Measurements from ENCODE around the gene SLC9A4. TPM values are rescaled to one million over a fixed set of nuclear protein-coding genes. Genes with fewer than 3 reads are reported as not detected.

SLC9A4 gene
- total RNA-seq, 5 donors from 2014 or later (not counting 1 experiment from before 2014, with no cell fraction given) = 0.09 to 0.13 TPM; not detected in 3

DNA sequence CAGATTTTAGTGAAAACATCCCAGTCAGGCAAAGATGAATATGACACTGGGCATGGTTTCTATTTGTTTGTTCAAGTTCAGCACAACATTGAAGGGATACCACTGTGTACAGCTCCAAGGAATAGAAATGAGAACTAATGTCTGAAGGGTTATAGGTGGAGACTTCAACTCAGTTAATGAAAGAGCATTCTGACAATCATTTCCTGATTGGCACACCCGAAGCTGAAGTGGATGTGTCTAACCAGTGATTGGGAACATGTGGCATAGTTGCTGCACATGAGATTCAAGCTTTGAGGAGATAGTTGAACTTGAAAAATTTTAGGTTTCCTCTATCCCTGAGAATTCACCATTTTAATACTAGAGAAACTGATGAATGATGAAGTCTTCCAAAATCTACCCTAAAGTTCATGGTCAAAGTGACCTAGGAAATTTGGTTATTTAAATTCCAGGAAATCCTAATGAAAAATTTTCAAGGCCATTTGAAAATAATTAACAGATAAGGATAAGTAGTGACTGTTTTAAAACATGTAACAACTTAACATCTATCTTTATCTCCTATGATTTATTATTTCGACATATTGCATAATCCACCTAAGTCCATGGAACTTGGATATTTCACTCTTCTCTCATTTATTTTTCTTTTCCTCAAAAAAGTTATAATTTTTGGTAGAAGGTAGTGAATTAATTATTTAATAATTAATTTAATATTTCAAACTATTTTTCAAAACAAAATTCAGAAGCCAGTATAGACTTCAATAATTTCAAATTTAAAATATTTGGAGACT lies 38.0 kb downstream of the SLC9A4 start:
- no peaks in the 10 kb centered on the region for H3K4me1 ChIP-seq (ENCODE audit: control insufficient read depth in 1 of 2, extremely low read depth in 1 of 2, insufficient read depth in 2 of 2, low read length in 2 of 2)
- Mint-ChIP-seq H3K4me1 (peaks cover 0 to 4% (median 0%) of the 10 kb centered on the region in 3 donors), H3K27me3 (peaks cover 29% of the 10 kb centered on the region in 2 donors), H3K27ac (no peak overlapping the region), H3K36me3 (no peaks in the 10 kb centered on the region), H3K9me3 (peaks cover 0 to 3% (median 0%) of the 10 kb centered on the region in 3 donors), H3K4me3 (no peak overlapping the region)
- H3K36me3 ChIP-seq (ENCODE audit: control insufficient read depth in 2 of 2, extremely low read depth in 1 of 2, insufficient read depth in 1 of 2, low read length in 1 of 2) = no peaks in the 10 kb centered on the region
- DNase-seq (no peak), ATAC-seq (replicated peaks in 1 of 4) (no peak)
- POLR2A ChIA-PET = no interaction called here
- H3K27ac ChIP-seq (ENCODE audit: low read length) = no peak overlapping the region
- no CpG with 5 or more reads among the region's 2 CpGs for WGBS (ENCODE audit: insufficient coverage)
- H3K4me3 ChIP-seq (ENCODE audit: control insufficient read depth in 1 of 2, extremely low read depth in 1 of 2, low read length in 1 of 2) = no peak overlapping the region
- CTCF ChIA-PET = no interaction called here
- H3K9me3 ChIP-seq = no peaks in the 10 kb centered on the region
- peaks cover 0 to 7% of the 10 kb centered on the region in 2 experiments for H3K27me3 ChIP-seq (replicated peaks in 1 of 2; ENCODE audit: control insufficient read depth in 2 of 2, extremely low read depth in 1 of 2, insufficient read depth in 2 of 2, low read length in 1 of 2)

DNA sequence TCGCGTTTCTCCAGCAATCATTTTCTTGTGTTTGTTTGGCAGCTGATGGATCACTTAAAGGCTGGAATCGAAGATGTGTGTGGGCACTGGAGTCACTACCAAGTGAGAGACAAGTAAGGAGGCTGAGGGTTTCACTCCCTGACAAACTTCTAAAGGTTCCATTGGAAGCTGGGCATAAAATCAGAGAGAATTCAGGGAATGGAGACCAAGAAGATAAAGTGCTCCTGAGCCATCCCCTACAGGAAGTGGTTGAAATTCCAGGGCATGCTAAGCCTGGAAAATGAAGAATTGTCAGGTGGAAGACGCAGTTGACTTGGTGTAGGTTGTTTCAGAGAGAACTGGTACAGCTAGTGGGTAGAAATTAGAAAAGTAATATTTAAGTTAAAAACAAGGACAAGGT lies 39.1 kb downstream of the SLC9A4 start:
- no peak overlapping the region for H3K27ac Mint-ChIP-seq
- Histone ChIP-seq H3K9me3 (no peaks in the 10 kb centered on the region), H3K4me1 (ENCODE audit: control insufficient read depth in 1 of 2, extremely low read depth in 1 of 2, insufficient read depth in 2 of 2, low read length in 2 of 2) (no peaks in the 10 kb centered on the region), H3K27ac (ENCODE audit: low read length) (no peak overlapping the region), H3K27me3 (replicated peaks in 1 of 2; ENCODE audit: control insufficient read depth in 2 of 2, extremely low read depth in 1 of 2, insufficient read depth in 2 of 2, low read length in 1 of 2) (peaks cover 0 to 7% of the 10 kb centered on the region in 2 experiments), H3K36me3 (ENCODE audit: control insufficient read depth in 2 of 2, extremely low read depth in 1 of 2, insufficient read depth in 1 of 2, low read length in 1 of 2) (no peaks in the 10 kb centered on the region), H3K4me3 (ENCODE audit: control insufficient read depth in 1 of 2, extremely low read depth in 1 of 2, low read length in 1 of 2) (no peak overlapping the region)
- ChIA-PET POLR2A (no interaction called here), CTCF (no interaction called here)
- ATAC-seq (replicated peaks in 1 of 4) (no peak), DNase-seq (no peak)
- no peak overlapping the region for H3K4me3 Mint-ChIP-seq
- H3K4me1 Mint-ChIP-seq = peaks cover 0 to 4% (median 0%) of the 10 kb centered on the region in 3 donors
- H3K9me3 Mint-ChIP-seq = peaks cover 0 to 3% (median 0%) of the 10 kb centered on the region in 3 donors
- H3K27me3 Mint-ChIP-seq = peaks cover 22 to 26% of the 10 kb centered on the region in 2 donors
- H3K36me3 Mint-ChIP-seq = no peaks in the 10 kb centered on the region
- WGBS (ENCODE audit: insufficient coverage) = 89% methylated on average over 3 of the region's 4 CpGs

DNA sequence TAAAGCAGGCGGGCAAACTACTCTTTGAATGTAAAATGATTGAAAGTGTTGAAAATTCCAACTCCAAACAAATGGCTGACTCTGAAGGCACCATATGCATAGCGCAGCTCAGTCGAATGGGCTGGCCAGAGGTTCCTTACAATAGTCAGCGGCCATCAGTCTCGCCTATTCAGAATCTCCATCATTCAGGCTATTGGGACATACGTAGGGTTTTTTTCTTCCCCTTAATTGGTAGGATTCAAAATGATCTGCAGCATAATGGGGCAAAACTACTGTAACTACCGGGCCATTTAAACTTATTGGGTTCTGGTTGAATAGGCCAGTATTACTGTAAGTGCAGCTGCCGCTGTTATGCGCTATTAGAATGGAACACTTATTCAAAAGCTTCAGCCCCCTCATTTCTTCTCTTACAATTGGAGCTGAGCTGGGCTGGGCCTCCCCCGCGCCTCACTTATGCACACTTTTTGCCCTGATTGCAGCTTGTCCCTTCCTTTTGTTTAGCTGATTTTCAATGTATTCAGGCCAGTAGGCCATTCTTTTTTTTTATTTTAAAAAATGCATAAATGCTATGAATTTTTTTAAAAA lies 40.4 kb downstream of the SLC9A4 start:
- ATAC-seq (replicated peaks in 1 of 4) (no peak), DNase-seq (no peak)
- 100% methylated on average over 1 of the region's 11 CpGs for WGBS (ENCODE audit: insufficient coverage)
- Mint-ChIP-seq H3K36me3 (no peaks in the 10 kb centered on the region), H3K4me3 (no peak overlapping the region), H3K9me3 (peaks cover 0 to 3% (median 0%) of the 10 kb centered on the region in 3 donors), H3K27ac (no peak overlapping the region), H3K4me1 (peaks cover 0 to 4% (median 0%) of the 10 kb centered on the region in 3 donors), H3K27me3 (peaks cover 19 to 22% of the 10 kb centered on the region in 2 donors)
- peaks cover 0 to 7% of the 10 kb centered on the region in 2 experiments for H3K27me3 ChIP-seq (replicated peaks in 1 of 2; ENCODE audit: control insufficient read depth in 2 of 2, extremely low read depth in 1 of 2, insufficient read depth in 2 of 2, low read length in 1 of 2)
- POLR2A ChIA-PET = no interaction called here
- CTCF ChIA-PET = interaction anchor here in 1 of 2 donors (0.5 kb wide), 1 partner anchor 173 kb away, joined by 3 read pairs; no protein-coding TSS in a partner anchor
- H3K9me3 ChIP-seq = no peaks in the 10 kb centered on the region
- H3K36me3 ChIP-seq (ENCODE audit: control insufficient read depth in 2 of 2, extremely low read depth in 1 of 2, insufficient read depth in 1 of 2, low read length in 1 of 2) = no peaks in the 10 kb centered on the region
- no peak overlapping the region for H3K27ac ChIP-seq (ENCODE audit: low read length)
- no peaks in the 10 kb centered on the region for H3K4me1 ChIP-seq (ENCODE audit: control insufficient read depth in 1 of 2, extremely low read depth in 1 of 2, insufficient read depth in 2 of 2, low read length in 2 of 2)
- no peak overlapping the region for H3K4me3 ChIP-seq (ENCODE audit: control insufficient read depth in 1 of 2, extremely low read depth in 1 of 2, low read length in 1 of 2)

DNA sequence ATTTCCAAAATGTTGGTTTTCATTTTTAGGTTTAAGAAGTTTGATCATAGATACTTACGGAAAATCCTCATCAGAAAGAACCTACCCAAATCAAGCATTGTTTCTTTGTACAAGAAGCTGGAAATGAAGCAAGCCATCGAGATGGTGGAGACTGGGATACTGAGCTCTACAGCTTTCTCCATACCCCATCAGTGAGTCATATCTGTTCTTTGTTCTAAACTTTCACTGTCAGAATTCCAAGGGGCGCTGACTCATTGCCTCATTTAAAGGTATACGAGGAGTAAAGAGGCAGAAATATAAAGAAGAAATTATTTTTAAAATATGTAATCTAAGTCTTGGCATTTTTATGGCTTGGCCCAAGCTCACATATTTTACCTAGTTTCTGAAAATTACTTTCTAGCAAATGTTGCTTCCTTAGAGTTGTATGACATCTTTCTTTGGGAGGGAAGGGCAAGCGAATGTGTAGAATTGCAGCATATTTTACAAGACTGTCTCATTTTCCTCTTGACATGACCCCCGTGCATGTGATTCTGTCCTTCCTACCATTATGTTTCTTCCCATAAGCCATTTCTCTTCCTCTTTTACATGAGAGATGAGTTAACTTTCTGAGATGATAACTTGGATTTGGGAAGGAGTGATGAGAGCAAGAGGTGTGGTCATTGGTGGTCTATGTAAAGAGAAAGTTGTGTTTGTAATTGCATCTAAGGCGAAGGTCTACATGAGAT lies 41.2 kb downstream of the SLC9A4 start:
- H3K4me1 Mint-ChIP-seq = peaks cover 0 to 4% (median 0%) of the 10 kb centered on the region in 3 donors
- H3K27ac Mint-ChIP-seq = no peak overlapping the region
- H3K4me3 Mint-ChIP-seq = no peak overlapping the region
- ATAC-seq (replicated peaks in 1 of 4) = no peak
- H3K36me3 Mint-ChIP-seq = no peaks in the 10 kb centered on the region
- H3K9me3 Mint-ChIP-seq = peaks cover 0 to 3% (median 0%) of the 10 kb centered on the region in 3 donors
- CTCF ChIA-PET = interaction anchor here in 1 of 2 donors (0.5 kb wide), 1 partner anchor 744 kb away, joined by 4 read pairs; no protein-coding TSS in a partner anchor
- POLR2A ChIA-PET = no interaction called here
- Histone ChIP-seq H3K9me3 (no peaks in the 10 kb centered on the region), H3K27me3 (replicated peaks in 1 of 2; ENCODE audit: control insufficient read depth in 2 of 2, extremely low read depth in 1 of 2, insufficient read depth in 2 of 2, low read length in 1 of 2) (peaks cover 0 to 5% of the 10 kb centered on the region in 2 experiments), H3K36me3 (ENCODE audit: control insufficient read depth in 2 of 2, extremely low read depth in 1 of 2, insufficient read depth in 1 of 2, low read length in 1 of 2) (no peaks in the 10 kb centered on the region), H3K4me1 (ENCODE audit: control insufficient read depth in 1 of 2, extremely low read depth in 1 of 2, insufficient read depth in 2 of 2, low read length in 2 of 2) (no peaks in the 10 kb centered on the region), H3K4me3 (ENCODE audit: control insufficient read depth in 1 of 2, extremely low read depth in 1 of 2, low read length in 1 of 2) (no peak overlapping the region), H3K27ac (ENCODE audit: low read length) (no peak overlapping the region)
- H3K27me3 Mint-ChIP-seq = peaks cover 15 to 17% of the 10 kb centered on the region in 2 donors
- DNase-seq = no peak
- 100% methylated on average over 1 of the region's 7 CpGs for WGBS (ENCODE audit: insufficient coverage)

DNA sequence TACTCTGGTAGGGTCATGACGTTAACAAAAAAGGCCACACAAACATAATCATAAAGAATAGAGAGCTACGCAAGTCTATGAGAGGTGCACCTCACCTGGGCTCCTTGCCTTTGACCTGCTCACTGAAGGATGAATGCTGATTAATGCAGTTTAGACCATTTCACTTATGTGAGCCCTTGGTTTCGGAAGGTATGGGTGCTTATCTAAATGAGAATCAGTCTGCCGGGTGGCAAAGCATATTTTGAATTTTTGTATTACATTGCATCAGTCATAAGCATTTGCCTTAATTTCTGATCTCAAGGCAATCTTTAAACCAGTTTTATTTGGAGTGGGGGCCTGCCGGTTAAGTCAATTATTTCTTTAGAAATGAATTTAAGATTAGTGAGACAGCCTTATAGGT lies 42.8 kb downstream of the SLC9A4 start:
- H3K9me3 ChIP-seq = no peaks in the 10 kb centered on the region
- no peaks in the 10 kb centered on the region for H3K36me3 ChIP-seq (ENCODE audit: control insufficient read depth in 2 of 2, extremely low read depth in 1 of 2, insufficient read depth in 1 of 2, low read length in 1 of 2)
- no peaks in the 10 kb centered on the region for H3K4me1 Mint-ChIP-seq
- H3K27me3 Mint-ChIP-seq = peaks cover 9 to 13% of the 10 kb centered on the region in 2 donors
- H3K27ac ChIP-seq (ENCODE audit: low read length) = no peak overlapping the region
- ChIA-PET POLR2A (no interaction called here), CTCF (no interaction called here)
- no peak overlapping the region for H3K4me3 ChIP-seq (ENCODE audit: control insufficient read depth in 1 of 2, extremely low read depth in 1 of 2, low read length in 1 of 2)
- no peaks in the 10 kb centered on the region for H3K4me1 ChIP-seq (ENCODE audit: control insufficient read depth in 1 of 2, extremely low read depth in 1 of 2, insufficient read depth in 2 of 2, low read length in 2 of 2)
- no peaks in the 10 kb centered on the region for H3K36me3 Mint-ChIP-seq
- H3K27ac Mint-ChIP-seq = no peak overlapping the region
- H3K4me3 Mint-ChIP-seq = no peak overlapping the region
- ATAC-seq (replicated peaks in 1 of 4) (no peak), DNase-seq (no peak)
- peaks cover 0 to 5% of the 10 kb centered on the region in 2 experiments for H3K27me3 ChIP-seq (replicated peaks in 1 of 2; ENCODE audit: control insufficient read depth in 2 of 2, extremely low read depth in 1 of 2, insufficient read depth in 2 of 2, low read length in 1 of 2)
- H3K9me3 Mint-ChIP-seq = no peaks in the 10 kb centered on the region
- WGBS (ENCODE audit: insufficient coverage) = no CpG with 5 or more reads among the region's 5 CpGs

DNA sequence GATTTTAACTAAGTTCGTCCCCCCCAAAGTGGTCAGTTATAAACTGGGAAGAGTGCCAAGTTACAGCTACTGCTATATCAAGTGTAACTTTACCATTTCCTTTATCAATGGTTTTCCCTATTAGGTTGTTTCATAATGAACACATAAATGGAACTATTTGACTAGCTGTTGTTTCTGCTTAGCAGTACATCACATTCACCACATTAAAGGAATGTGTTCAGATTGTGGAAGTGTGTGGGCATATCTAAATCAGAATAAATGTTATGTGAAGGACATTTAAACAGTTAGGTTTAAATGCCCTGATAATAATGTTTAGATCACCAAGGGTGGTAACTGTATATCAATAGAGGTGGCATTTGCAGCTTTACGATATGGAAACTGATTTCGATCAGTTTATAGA lies 45.1 kb downstream of the SLC9A4 start:
- Mint-ChIP-seq H3K27me3 (peaks cover 0 to under 1% of the 10 kb centered on the region in 2 donors), H3K9me3 (no peaks in the 10 kb centered on the region), H3K4me3 (no peak overlapping the region), H3K36me3 (no peaks in the 10 kb centered on the region), H3K4me1 (peaks cover 0 to 2% (median 0%) of the 10 kb centered on the region in 3 donors), H3K27ac (no peak overlapping the region)
- POLR2A ChIA-PET = no interaction called here
- no CpG with 5 or more reads among the region's 3 CpGs for WGBS (ENCODE audit: insufficient coverage)
- Histone ChIP-seq H3K4me1 (ENCODE audit: control insufficient read depth in 1 of 2, extremely low read depth in 1 of 2, insufficient read depth in 2 of 2, low read length in 2 of 2) (no peaks in the 10 kb centered on the region), H3K27ac (ENCODE audit: low read length) (no peak overlapping the region), H3K4me3 (ENCODE audit: control insufficient read depth in 1 of 2, extremely low read depth in 1 of 2, low read length in 1 of 2) (no peak overlapping the region), H3K9me3 (no peaks in the 10 kb centered on the region), H3K36me3 (ENCODE audit: control insufficient read depth in 2 of 2, extremely low read depth in 1 of 2, insufficient read depth in 1 of 2, low read length in 1 of 2) (no peaks in the 10 kb centered on the region), H3K27me3 (replicated peaks in 1 of 2; ENCODE audit: control insufficient read depth in 2 of 2, extremely low read depth in 1 of 2, insufficient read depth in 2 of 2, low read length in 1 of 2) (no peaks in the 10 kb centered on the region)
- CTCF ChIA-PET = interaction anchor here in 1 of 2 donors (0.7 kb wide), 1 partner anchor 98 kb away, joined by 3 read pairs; no protein-coding TSS in a partner anchor
- ATAC-seq (replicated peaks in 1 of 4) (no peak), DNase-seq (no peak)
